CD4-positive, CD25-positive, alpha-beta regulatory T cell (primary cell): ENCODE data around the gene BGLAP. TPM values are rescaled to one million over a fixed set of nuclear protein-coding genes. Genes with fewer than 3 reads are reported as not detected.

Source experiments
- ATAC-seq, 2 donors: fragments of 150-1000 bp; cut with Tn5 transposase; one replicate each; pipeline ENCODE4 v1.10.0; 2021; ENCODE audit warnings: low read depth in 2 of 2, moderate number of reproducible peaks in 2 of 2, moderate library complexity in 1 of 2
- DNase-seq, 3 donors: peaks; one replicate each; pipeline versions ENCODE4 v3.0.0 to v3.0.0-alpha.2; 2012 to 2022; ENCODE audit warnings: mixed read lengths in 1 of 3
- H3K27ac ChIP-seq: one replicate; pipeline ENCODE4 v1.7.0; 2013; ENCODE audit warnings: mild to moderate bottlenecking, low read length; ENCODE audit not compliant: insufficient read depth, poor library complexity, severe bottlenecking
- H3K27me3 ChIP-seq: one replicate; pipeline ENCODE4 v1.7.0; 2013; ENCODE audit warnings: low read length; ENCODE audit not compliant: control insufficient read depth, insufficient read depth
- H3K36me3 ChIP-seq: one replicate; pipeline ENCODE4 v1.7.0; 2013; ENCODE audit warnings: mild to moderate bottlenecking, low read length, moderate library complexity; ENCODE audit not compliant: control insufficient read depth, insufficient read depth
- H3K4me1 ChIP-seq: 2 replicates; pipeline ENCODE4 v1.7.0; 2013; ENCODE audit warnings: mild to moderate bottlenecking, low read length; ENCODE audit not compliant: insufficient read depth, control insufficient read depth, poor library complexity, severe bottlenecking
- H3K4me3 ChIP-seq: one replicate; pipeline ENCODE4 v1.7.0; 2013; ENCODE audit warnings: low read depth, mild to moderate bottlenecking, low read length, moderate library complexity
- H3K9me3 ChIP-seq, 2 experiments: 1 replicate in 1 of 2; 2 replicates in 1 of 2; pipeline ENCODE4 v1.7.0; 2013; ENCODE audit warnings: low read length in 2 of 2, mild to moderate bottlenecking in 1 of 2, moderate library complexity in 1 of 2; ENCODE audit not compliant: control insufficient read depth in 2 of 2
- H3K27ac Mint-ChIP-seq, 3 donors: one replicate each; pipeline ENCODE4 v1.8.0; 2020 to 2022; ENCODE audit warnings: mild to moderate bottlenecking in 3 of 3, mixed read lengths in 3 of 3, moderate library complexity in 2 of 3
- H3K27me3 Mint-ChIP-seq: one replicate; pipeline ENCODE4 v1.8.0; 2022; ENCODE audit warnings: mild to moderate bottlenecking, mixed read lengths
- H3K36me3 Mint-ChIP-seq: one replicate; pipeline ENCODE4 v1.8.0; 2020; ENCODE audit warnings: mixed read lengths
- H3K4me1 Mint-ChIP-seq, 4 donors: one replicate each; pipeline ENCODE4 v1.8.0; 2020 to 2022; ENCODE audit warnings: mixed read lengths in 4 of 4, mild to moderate bottlenecking in 1 of 4
- H3K4me3 Mint-ChIP-seq, 4 donors: one replicate each; pipeline ENCODE4 v1.8.0; 2020 to 2022; ENCODE audit warnings: mild to moderate bottlenecking in 4 of 4, mixed read lengths in 4 of 4, moderate library complexity in 3 of 4
- H3K9me3 Mint-ChIP-seq, 7 donors: one replicate each; pipeline ENCODE4 v1.8.0; 2020 to 2022; ENCODE audit warnings: mixed read lengths in 7 of 7, mild to moderate bottlenecking in 3 of 7, moderate library complexity in 2 of 7
- polyA plus RNA-seq, 4 donors: library from polyadenylated mRNA; unstranded; fragments of 300-500 nt; fragmentation: Illumina TruSeq; gene quantifications; one replicate each; pipeline ENCODE4 v1.2.3, GENCODE V29; 2021
- total RNA-seq: library from RNA; stranded (reverse); gene quantifications from one replicate; pipeline ENCODE4 v1.2.3, GENCODE V29; 2022

BGLAP gene
- total and polyA plus RNA-seq, 5 donors from 2014 or later: 1.1 TPM; not detected in 4

- peak within 1 kb of the TSS; percentile 90 for H3K27ac ChIP-seq
- peak within 1 kb of the TSS; percentile 93 to 99 (median 98) for H3K4me3 Mint-ChIP-seq
- ATAC-seq (no peak), DNase-seq (no peak)
- H3K27me3 ChIP-seq: no peaks in the 10 kb centered on the region
- no peaks in the 10 kb centered on the region for H3K36me3 Mint-ChIP-seq
- H3K27ac Mint-ChIP-seq: peak within 1 kb of the TSS; percentile 95 to 97 (median 96)
- no peaks in the 10 kb centered on the region for H3K9me3 ChIP-seq
- peaks cover 28% of the 10 kb centered on the region for H3K4me1 ChIP-seq
- H3K27me3 Mint-ChIP-seq: no peaks in the 10 kb centered on the region
- H3K4me1 Mint-ChIP-seq: peaks cover 18 to 47% (median 29%) of the 10 kb centered on the region in 4 donors
- no peaks in the 10 kb centered on the region for H3K9me3 Mint-ChIP-seq
- peak within 1 kb of the TSS; percentile 97 for H3K4me3 ChIP-seq
- peaks cover 11% of the 10 kb centered on the region for H3K36me3 ChIP-seq
Measured at GRCh38 chr1:156284112-156284511, 42.1 kb downstream of the BGLAP start, which contains the start of gene TMEM79. Gene TMEM79 (plus strand): TSS chr1:156284325. CDS start chr1:156285227, 902 bp downstream.

- peaks cover 21 to 45% (median 28%) of the 10 kb centered on the region in 4 donors for H3K4me1 Mint-ChIP-seq
- no peak overlapping the region for H3K27ac Mint-ChIP-seq
- Histone ChIP-seq H3K4me3 (no peak overlapping the region), H3K4me1 (peaks cover 28% of the 10 kb centered on the region), H3K27ac (no peak overlapping the region), H3K9me3 (no peaks in the 10 kb centered on the region), H3K36me3 (peaks cover 11% of the 10 kb centered on the region), H3K27me3 (no peaks in the 10 kb centered on the region)
- peaks cover 1% of the 10 kb centered on the region for H3K36me3 Mint-ChIP-seq
- ATAC-seq (no peak), DNase-seq (no peak)
- no peaks in the 10 kb centered on the region for H3K9me3 Mint-ChIP-seq
- peak overlapping the region in 3 of 4 donors; percentile 32 to 99 (median 55) for H3K4me3 Mint-ChIP-seq
- no peaks in the 10 kb centered on the region for H3K27me3 Mint-ChIP-seq
Measured at GRCh38 chr1:156284757-156285156, 42.8 kb downstream of the BGLAP start.

- Histone ChIP-seq H3K36me3 (peaks cover 10% of the 10 kb centered on the region), H3K4me1 (peaks cover 28% of the 10 kb centered on the region), H3K9me3 (no peaks in the 10 kb centered on the region), H3K4me3 (no peak overlapping the region), H3K27me3 (no peaks in the 10 kb centered on the region), H3K27ac (no peak overlapping the region)
- ATAC-seq (no peak), DNase-seq (no peak)
- H3K9me3 Mint-ChIP-seq: no peaks in the 10 kb centered on the region
- no peak overlapping the region for H3K27ac Mint-ChIP-seq
- H3K4me1 Mint-ChIP-seq: peaks cover 20 to 39% (median 24%) of the 10 kb centered on the region in 4 donors
- H3K36me3 Mint-ChIP-seq: peaks cover 5% of the 10 kb centered on the region
- no peaks in the 10 kb centered on the region for H3K27me3 Mint-ChIP-seq
- peak overlapping the region in 1 of 4 donors; percentile 32 for H3K4me3 Mint-ChIP-seq
Measured at GRCh38 chr1:156285437-156285836, 43.5 kb downstream of the BGLAP start.

GRCh38 chr1:156286061-156286460 lies 44.1 kb downstream of the BGLAP start:
- ATAC-seq (no peak), DNase-seq (no peak)
- Histone ChIP-seq H3K4me3 (no peak overlapping the region), H3K4me1 (peaks cover 22% of the 10 kb centered on the region), H3K27me3 (no peaks in the 10 kb centered on the region), H3K36me3 (peaks cover 12% of the 10 kb centered on the region), H3K9me3 (no peaks in the 10 kb centered on the region), H3K27ac (no peak overlapping the region)
- Mint-ChIP-seq H3K27me3 (no peaks in the 10 kb centered on the region), H3K9me3 (no peaks in the 10 kb centered on the region), H3K4me3 (peak overlapping the region in 2 of 4 donors; percentile 24 to 47), H3K4me1 (peaks cover 15 to 33% (median 19%) of the 10 kb centered on the region in 4 donors), H3K36me3 (peaks cover 5% of the 10 kb centered on the region), H3K27ac (peak overlapping the region in 1 of 3 donors; percentile 15)

- peaks cover 3 to 22% (median 8%) of the 10 kb centered on the region in 4 donors for H3K4me1 Mint-ChIP-seq
- Histone ChIP-seq H3K27me3 (no peaks in the 10 kb centered on the region), H3K9me3 (no peaks in the 10 kb centered on the region), H3K4me1 (peaks cover 7% of the 10 kb centered on the region), H3K36me3 (peaks cover 12% of the 10 kb centered on the region), H3K27ac (no peak overlapping the region), H3K4me3 (no peak overlapping the region)
- DNase-seq: no peak
- no peak for ATAC-seq
- H3K27me3 Mint-ChIP-seq: no peaks in the 10 kb centered on the region
- H3K27ac Mint-ChIP-seq: no peak overlapping the region
- H3K9me3 Mint-ChIP-seq: no peaks in the 10 kb centered on the region
- H3K4me3 Mint-ChIP-seq: peak overlapping the region in 2 of 4 donors; percentile 54 to 81
- H3K36me3 Mint-ChIP-seq: peaks cover 14% of the 10 kb centered on the region
Measured at GRCh38 chr1:156289857-156290256, 47.9 kb downstream of the BGLAP start.

- H3K4me3 ChIP-seq: no peak overlapping the region
- peak in 1 of 2 donors; percentile 38 for ATAC-seq
Measured at GRCh38 chr1:156291226-156292061, 49.5 kb downstream of the BGLAP start.

More at GRCh38 chr1:156291226-156292061, 49.5 kb downstream of the BGLAP start:
- Mint-ChIP-seq H3K27ac (peak overlapping the region in 1 of 3 donors; percentile 27), H3K27me3 (no peaks in the 10 kb centered on the region), H3K4me1 (peaks cover 3 to 35% (median 17%) of the 10 kb centered on the region in 4 donors), H3K4me3 (peak overlapping the region in 2 of 4 donors; percentile 29 to 32), H3K36me3 (peaks cover 14% of the 10 kb centered on the region), H3K9me3 (no peaks in the 10 kb centered on the region)
- H3K4me1 ChIP-seq: peaks cover 19% of the 10 kb centered on the region
- DNase-seq: no peak
- H3K27me3 ChIP-seq: no peaks in the 10 kb centered on the region
- H3K27ac ChIP-seq: no peak overlapping the region
- no peaks in the 10 kb centered on the region for H3K9me3 ChIP-seq
- H3K36me3 ChIP-seq: peaks cover 8% of the 10 kb centered on the region
